GM21529 (cell line): Measurements from ENCODE around the gene DHX15.

Experiments used
- ATAC-seq: cut with Tn5 transposase; IDR thresholded peaks from one replicate; pipeline ENCODE4 v1.9.1; 2021; ENCODE audit not compliant: unreplicated experiment

Gene DHX15

GRCh38 chr4:24584211-24584850 is at the start of gene DHX15:
Gene DHX15 (minus strand): TSS chr4:24584554. CDS start chr4:24584393, 161 bp downstream.
- peak; percentile 81 for ATAC-seq

GRCh38 chr4:24632011-24632410 is 47.7 kb upstream of the DHX15 start:
- ATAC-seq = no peak

- ATAC-seq = no peak
Measured at GRCh38 chr4:24630937-24631336, 46.6 kb upstream of the DHX15 start.

GRCh38 chr4:24625091-24625490 is 40.7 kb upstream of the DHX15 start:
- no peak for ATAC-seq

GRCh38 chr4:24624381-24624780 is 40.0 kb upstream of the DHX15 start:
- no peak for ATAC-seq

- ATAC-seq = no peak
Measured at GRCh38 chr4:24622146-24622834, 37.9 kb upstream of the DHX15 start.

- ATAC-seq = no peak
Measured at GRCh38 chr4:24615977-24616376, 31.6 kb upstream of the DHX15 start.

- ATAC-seq = no peak
Measured at GRCh38 chr4:24614881-24615280, 30.5 kb upstream of the DHX15 start.

- ATAC-seq = no peak
Measured at GRCh38 chr4:24613502-24613901, 29.1 kb upstream of the DHX15 start.

- no peak for ATAC-seq
Measured at GRCh38 chr4:24611575-24611974, 27.2 kb upstream of the DHX15 start.

GRCh38 chr4:24607334-24607733 is 23.0 kb upstream of the DHX15 start:
- no peak for ATAC-seq

GRCh38 chr4:24605216-24605615 is 20.9 kb upstream of the DHX15 start:
- ATAC-seq = no peak

GRCh38 chr4:24604558-24605214 is 20.3 kb upstream of the DHX15 start:
- ATAC-seq = no peak

GRCh38 chr4:24603343-24603742 is 19.0 kb upstream of the DHX15 start:
- ATAC-seq = no peak

GRCh38 chr4:24601121-24601520 is 16.8 kb upstream of the DHX15 start:
- ATAC-seq = no peak

GRCh38 chr4:24599275-24599674 is 14.9 kb upstream of the DHX15 start:
- no peak for ATAC-seq

- ATAC-seq = no peak
Measured at GRCh38 chr4:24598025-24598424, 13.7 kb upstream of the DHX15 start.

GRCh38 chr4:24595659-24596058 is 11.3 kb upstream of the DHX15 start:
- ATAC-seq = no peak

- ATAC-seq = no peak
Measured at GRCh38 chr4:24594887-24595286, 10.5 kb upstream of the DHX15 start.

- peak; percentile 60 for ATAC-seq
Measured at GRCh38 chr4:24589448-24589847, 5.1 kb upstream of the DHX15 start.

GRCh38 chr4:24588216-24588954 is 4.0 kb upstream of the DHX15 start:
- no peak for ATAC-seq
